NOMO-1 treated with dmso at 0.1 percent for 144 hours (cell line): ENCODE measurements around the gene ATXN2.

Experiments
- DNase-seq: peaks from one replicate; lab custom pipeline; 2025; ENCODE audit not compliant: unreplicated experiment; lab: John Stamatoyannopoulos, UW

The ATXN2 gene

DNA sequence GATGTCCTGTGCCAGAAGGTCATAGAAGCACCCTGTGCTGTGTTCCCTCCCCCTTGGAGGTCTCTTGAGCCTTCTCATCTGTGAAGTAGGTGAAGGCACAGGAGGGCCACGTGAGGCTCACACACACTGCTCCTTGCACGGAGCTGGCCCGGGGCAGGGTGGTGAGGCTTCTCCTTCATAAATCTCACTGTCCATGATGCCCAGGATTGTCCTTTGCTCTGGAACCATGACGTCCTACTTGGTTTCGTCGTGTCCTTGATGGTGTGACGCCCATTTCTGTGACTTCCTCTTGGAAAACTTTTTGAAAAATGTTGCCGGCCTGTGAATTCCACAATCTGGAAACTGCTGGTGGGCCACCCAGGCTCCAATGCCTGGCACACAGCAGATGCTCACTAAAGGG, 159.0 kb downstream of the ATXN2 start:
- no peak for DNase-seq

DNA sequence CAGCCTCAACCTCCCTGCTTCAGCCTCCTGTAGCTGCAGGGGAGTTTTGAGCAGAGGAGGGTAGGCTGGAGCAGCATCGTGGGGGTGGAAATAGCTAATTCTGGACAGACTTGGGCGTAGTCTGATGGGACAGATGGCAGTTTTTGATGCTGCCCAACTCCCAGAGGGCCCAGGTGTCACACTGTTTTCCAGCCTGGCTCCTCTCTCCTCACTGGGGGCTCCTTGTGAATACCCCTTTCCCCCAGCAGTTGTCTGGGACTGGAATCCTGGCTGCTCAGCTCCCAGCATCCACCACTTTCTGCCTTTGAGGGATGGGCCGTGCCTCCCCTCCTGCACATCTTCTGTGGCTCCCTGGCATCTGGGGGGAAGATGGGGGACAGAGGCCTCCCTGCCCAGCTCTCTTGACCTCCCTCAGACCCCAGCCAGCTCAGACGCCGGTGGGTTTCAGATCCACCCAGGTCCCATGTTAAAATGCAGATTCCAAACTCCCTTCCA, 159.4 kb downstream of the ATXN2 start:
- no peak for DNase-seq

DNA sequence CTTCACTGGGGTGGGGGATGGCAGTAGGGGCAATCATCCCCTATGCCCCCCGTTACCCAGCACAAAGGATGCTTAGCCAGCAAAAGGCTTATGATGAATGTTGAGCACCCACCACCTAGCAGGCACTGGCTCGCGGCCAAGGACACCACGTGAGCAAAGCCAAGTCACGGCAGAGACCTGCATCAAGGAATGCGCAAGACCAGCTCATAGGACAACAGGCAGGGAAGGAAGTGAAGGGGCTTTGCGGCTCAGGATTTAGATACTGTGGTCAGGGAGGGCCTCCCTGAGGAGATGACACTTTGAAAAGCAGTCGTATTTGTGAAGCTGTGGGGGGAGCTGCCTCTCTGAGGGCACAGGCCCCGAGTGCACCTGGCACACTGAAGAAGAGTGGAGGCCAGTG, 160.6 kb downstream of the ATXN2 start:
- DNase-seq: peak; percentile 75

DNA sequence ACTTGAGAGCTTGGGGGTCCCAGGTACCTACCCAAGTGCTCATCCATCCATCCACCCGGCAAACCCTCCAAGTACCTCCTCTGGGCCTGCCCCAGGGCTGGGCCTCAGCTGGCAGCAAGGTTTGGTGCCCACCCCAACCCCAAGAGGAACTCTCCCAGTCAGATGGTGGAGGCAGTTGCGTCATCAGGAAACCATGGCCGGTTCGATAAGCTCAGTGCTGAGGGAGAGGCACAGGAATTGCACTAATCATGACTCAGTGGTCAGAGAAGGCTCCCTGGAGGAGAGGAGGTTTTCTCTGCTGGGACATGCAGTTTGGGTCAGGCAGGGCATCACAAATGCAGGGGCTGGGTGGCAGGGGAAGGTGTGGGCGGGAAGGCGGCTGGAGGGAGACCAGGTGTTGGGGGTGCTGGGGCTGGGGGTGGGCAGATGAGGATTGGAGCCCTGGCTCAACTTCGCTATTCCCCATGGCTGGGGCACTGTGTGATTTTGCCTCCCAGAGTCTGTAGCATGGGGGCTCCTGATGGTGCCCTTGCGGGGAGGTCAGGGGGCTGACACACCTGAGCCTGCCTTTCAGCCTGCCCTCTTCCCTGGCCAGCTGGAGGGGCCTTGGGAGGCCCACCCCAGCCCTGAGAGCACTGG, 161.2 kb downstream of the ATXN2 start:
- peak; percentile 42 for DNase-seq

DNA sequence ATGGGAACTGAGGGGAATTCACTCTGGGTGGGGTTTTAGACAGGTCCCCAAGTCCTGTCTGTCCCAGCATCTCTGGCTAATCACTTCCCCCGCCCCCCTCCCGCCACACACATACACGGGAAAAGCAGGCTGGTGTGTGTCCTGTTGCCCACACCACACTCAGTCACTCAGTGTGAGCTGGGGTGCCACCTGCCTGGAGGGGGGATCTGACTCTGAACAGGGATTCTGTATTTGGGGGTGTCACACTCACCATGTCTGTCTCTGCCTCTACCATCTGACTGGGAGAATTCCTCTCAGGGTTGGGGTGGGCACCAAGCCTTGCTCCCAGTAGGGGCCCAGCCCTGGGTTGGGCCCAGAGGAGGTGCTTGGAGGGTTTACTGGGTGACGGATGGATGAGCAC, 162.3 kb downstream of the ATXN2 start:
- DNase-seq: no peak

DNA sequence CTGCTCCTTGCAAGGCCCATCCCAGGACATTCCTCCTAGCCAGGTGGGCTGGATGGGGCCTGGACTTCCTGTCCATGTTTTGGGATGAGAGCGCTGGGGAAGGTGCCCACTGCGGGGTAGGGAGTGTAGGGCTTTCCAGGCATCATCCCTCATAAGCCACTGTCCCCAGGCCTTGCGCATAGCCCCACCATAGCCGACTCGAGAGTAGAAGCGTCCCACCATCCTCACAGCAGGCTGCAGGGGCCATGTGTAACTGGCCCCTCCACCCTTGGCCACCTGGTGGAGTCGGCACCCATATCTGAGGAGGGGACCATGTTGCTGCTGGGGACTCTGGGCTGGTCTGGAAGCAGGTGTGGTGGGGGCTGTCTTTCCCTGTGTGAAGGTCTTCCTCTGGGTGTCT, 162.8 kb downstream of the ATXN2 start:
- no peak for DNase-seq

DNA sequence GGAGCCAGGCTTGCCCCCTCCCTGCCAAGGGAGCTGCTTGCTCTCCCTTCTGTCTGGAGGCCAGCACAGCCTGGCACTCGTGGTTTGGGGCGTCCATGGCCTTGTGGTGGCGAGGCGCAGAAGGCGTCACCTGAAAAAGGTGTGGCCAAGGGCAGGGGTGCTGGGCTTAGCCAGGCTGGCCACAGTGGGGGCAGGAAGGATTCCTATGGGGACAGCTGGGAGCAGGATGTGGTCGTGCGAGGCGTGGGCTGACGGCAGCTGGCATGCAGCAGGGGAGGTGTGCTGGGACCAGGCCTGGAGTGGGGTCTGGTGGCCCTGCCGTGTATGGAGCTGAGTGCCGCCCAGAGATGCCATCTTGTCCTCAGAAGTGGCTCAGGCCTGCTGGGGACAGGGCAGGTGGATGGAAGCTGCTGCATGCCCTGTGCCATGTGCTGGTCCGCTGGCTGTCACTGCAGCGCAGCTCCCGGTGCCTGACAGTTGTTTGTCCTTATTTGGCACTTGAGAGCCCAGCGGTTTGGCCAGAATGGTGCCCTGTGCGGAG, 163.4 kb downstream of the ATXN2 start:
- no peak for DNase-seq

DNA sequence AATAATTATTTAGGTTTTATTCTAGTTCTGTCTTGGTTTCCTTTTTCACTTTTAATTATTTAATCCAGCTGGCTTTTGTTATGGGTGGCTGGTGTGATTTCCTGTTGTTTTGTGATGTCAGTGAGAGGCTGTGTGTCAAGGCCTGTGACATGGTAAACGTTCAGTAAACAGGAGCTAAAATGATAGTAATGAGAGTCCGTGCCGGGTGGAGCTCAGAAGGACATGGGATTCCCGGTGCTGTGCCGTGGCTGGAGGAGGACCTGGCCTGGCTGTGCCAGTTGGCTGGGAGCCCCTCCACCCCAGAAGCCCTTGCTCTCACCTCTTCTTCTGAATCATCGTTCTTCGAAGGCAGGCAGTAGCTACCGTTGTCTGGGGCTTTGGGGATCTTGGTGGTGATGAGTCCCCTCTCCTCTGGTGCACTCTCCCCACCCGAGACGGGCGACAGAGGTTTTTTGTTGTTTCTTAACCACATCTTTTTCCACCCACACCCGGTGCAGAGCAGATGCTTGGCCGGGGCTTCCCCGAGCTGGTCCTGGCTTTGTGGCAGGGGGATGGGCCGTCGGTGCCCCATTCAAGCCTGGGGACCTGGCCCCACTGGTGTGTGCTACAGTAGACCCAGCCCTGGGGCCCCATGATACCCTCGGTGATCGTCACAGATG, 164.3 kb downstream of the ATXN2 start:
- DNase-seq: no peak

DNA sequence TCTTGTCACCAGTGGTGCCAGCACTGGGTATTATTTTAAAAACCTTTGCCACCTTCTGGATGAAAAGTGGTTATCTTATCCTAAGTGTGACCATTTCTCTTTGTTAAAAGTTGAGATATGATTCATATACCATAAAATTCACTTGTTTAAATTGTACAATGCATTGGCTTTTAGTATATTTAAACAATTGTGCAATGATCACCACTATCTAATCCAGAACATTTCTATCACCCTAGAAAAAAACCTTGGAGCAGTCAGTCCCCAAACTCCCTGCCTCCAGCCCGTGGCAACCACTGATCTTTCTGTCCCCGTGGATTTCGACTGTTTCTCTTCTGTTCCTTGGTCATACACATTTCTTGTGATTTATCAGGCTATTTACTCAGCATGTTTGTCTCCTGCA, 165.1 kb downstream of the ATXN2 start:
- no peak for DNase-seq

DNA sequence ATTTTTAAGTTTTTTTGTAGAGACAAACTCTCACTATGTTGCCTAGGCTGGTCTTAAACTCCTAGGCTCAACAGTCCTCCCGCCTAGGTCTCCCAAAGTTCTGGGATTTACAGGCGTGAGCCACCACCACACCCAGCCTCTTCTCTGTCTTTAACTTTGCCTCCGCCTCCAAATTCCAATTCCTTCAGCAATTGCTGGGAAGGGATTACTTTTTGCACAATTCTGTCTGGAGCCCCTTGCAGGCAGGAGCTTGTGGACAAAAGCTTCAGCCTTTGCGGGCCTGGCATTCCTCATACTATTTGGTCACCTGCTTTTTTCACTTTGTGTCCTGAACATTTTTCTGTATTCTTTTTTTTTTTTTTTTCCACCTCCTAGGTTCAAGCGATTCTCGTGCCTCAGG, 167.3 kb downstream of the ATXN2 start:
- no peak for DNase-seq

DNA sequence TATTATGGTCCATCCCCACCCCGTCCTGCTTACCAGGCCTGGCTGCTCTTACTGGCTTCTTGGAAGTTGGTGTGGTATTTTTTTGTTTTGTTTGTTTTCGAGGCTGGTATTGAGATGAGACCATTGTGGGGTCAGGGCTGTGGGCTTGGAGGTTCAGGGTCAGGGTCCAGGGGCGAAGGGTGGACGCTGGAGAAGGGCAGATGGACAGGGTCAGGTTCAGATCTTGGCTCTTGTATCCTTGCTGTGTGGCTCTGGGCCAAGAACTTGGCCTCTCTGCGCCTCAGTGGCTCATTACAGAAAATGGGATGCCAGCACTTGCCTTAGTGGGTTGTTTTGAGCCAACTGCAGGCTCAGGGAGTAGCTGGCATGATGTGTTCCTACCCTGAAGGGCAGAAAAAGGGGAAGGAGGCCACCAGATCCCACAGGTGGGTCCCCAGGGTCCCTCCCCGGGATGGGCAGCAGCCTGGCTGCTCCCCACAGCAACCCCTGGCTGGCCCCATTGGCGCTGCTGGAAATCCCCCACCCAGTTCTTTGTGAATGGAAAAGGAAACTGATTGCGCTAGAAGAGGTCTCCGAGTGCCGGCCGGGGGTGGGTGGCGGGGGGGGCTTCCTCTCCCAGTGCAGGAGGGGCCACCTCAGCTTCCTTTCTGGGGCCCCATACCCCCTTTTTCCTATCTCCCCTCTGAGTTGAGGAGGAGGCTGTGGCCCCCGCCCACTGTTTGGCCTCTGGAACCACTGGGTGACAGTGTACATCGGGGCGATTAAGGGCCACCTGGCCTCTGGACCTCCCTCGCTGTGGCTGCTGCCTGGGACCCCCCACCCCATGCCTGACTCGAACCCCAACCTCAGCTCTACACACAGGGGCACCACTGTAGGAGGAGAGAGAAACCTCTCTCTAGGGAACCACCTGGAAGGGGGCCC, 168.4 kb downstream of the ATXN2 start:
- no peak for DNase-seq

DNA sequence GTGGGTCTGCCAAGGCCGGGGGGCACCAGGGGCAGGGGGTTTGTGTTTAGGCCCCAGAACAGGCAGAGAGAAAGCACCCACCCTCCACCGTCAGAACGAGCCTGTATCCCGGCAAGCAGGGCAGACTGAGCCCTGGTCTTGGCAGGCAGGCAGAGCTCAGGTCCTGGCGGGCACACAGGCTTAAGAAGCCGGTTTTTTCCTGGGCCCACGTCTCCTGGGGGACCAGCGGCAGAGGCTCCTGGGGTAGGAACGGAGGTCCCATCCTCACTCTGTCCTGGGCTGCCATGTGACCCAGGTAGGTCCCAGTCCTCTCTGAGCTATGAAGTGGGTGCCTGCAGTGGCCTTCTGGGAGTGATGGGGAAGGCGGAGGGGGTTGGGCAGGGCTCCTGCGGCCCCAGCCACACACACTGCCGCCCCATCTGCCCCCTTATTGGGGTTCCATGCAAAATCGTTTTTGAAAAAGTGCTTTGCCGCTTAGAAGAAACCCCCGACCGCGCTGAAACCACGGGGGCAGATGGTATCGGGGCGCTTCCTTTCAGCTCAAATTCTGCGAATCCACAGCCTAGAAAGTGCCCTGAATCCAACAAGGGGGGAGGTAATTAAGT, 169.2 kb downstream of the ATXN2 start:
- no peak for DNase-seq

DNA sequence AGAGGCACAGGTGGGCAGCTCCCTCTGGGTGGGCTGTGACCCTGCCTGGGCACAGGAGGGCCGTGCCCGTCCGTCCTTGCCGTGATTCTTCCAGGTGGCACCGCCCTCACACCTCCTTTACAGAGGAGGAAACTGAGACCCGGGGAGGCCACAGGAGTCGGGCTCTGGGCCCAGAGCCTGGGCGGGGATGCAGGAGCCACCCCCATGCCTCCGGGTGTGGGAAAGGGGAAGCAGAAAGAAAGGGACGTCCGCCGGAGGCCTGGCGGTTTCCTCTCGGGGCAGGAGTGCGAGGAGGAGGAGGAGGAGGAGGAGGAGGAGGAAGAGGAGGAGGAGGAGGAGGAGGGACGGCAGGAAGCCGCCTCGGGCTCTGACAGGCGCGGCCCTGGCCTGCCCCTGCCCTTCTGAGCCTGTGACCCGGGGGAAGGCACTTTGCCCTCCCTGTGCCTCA, 170.4 kb downstream of the ATXN2 start:
- DNase-seq: peak; percentile 70

DNA sequence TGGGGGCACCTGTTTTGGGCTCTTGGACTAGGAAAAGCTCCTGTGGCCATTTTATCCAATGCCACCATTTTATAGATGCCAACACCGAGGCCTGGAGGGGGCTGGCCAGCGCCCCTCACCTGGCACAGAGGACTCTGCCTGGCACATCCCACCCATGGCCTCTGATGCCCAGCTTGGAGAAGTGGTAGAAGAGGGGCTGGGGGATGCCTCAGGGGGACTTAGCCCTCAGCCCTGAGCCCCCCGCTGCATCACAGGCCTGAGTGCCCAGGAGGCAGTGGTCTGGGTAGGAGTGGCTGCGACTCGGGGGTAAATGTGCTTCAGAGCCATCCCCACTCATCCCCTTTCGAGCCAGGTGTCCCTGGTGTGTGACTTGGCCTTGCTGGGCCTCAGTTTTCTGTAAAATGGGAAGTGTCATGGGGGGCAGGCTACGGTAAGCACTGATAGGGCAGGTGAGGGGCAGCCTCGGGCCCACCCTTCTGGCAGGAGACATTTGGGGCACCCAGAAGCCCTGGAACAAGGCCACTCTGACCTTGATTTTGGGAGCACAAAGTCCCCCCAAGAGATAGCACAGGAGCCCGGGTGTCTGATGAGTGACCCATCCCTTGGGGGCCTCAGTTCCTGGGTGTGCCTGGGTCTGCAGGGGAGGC, 170.9 kb downstream of the ATXN2 start:
- DNase-seq: no peak

DNA sequence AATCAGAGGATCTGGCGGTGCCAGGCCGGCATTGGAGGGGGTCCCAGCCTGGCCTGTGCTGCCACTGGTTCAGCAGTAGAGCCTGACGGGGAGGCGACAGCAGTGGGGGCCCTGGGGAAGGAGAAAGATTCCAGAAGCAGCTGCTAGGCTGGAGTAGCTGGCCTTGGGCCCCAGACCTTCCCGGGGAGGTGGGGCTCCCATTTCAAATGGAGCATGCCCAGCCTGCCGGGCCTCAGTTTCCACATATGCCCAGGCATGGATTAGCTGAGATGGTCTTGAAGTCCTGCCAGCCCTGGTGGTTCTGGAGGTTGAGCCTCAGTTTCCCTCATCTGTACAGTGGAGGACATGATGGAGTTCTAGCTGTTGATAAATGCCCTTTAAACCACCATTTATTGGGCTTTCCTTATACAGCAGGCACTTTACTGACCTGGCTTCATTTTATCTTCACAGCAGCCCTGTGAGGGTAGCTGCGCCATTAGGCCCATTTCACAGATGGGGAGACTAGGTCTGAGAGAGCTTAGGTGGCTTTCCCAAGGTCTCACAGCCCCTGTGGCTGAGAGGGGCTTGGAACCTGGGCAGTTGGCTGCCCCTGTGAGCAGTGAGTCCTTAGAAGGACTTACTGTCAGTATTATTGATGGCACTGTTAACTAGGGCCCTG, 171.6 kb downstream of the ATXN2 start:
- no peak for DNase-seq

DNA sequence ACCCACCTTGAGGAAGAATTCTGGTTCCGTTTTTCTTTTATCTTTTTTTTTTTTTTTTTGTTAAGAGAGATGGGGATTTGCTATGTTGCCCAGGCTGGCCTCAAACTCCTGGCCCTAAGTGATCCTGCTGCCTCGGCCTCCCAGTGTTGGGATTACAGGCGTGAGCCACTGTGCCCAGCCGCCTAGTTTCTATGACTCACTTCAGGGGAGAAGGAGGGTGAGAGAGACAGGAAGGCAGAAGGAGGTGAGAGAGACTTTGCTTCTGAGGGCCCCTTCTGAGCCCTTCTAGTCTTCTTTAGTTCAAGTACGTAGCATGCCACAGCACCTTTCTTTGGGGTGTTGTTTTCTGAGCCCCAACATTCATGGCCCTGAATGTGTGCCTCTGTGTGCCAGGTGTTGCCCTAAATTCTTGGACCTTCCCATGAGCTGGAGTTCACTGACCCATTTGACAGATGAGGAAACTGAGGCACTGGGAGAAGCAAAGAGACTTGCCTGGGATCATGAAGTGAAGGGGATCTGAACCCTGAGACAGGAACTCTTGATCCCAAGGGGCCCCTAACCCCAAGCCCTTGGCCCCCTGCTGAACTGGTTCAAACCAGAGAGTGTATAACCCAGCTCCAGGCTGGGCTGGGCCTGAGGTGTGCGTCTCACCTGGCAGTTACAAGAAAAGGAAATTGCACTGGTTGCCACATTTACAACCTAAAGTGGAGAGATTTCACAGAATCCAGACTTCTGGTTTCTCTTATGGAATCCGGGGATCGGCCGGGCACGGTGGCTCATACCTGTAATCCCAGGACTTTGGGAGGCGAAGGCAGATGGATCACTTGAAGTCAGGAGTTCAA, 172.6 kb downstream of the ATXN2 start:
- DNase-seq: no peak

DNA sequence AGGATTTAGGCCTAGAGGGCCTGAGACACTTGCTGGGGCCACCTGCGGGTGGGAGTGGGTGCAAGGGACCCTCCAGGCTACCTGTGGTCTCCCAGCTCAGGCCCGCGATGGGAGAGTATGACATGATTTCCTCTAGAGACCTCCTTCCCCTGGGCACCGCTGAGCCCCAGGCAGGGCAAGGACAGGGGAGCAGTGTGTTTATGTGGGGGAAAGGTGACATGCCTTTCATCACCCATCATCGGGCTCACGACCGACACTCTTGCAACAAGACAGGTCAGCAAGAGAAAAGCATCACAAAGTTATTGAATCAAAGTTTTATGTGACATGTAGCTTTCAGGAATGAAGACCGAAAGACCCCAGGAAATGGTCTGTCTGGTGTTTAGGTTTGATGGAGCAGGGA, 173.5 kb downstream of the ATXN2 start:
- DNase-seq: no peak

DNA sequence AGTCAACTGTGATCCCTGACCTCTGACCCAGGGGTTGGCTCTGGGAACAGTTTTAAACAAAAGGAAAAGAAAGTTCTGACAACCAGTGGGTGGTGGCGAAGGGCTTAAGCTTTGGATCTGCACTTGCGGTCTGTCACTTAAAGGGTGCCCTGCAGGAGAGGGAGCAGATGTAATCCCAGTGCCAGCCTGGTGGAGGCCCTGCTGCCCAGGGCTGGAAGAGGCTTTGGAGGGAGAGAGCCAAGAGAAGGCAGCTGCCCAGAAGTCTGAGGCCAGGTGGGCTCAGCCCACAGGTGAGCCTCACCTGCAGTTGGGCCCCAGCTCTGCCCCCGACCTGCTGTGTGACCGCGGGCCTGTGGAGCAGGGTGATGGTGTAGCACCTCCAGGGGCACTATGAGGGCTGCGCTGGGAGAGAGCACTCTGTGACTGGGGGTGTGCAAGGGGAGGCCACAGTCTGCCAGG, 174.3 kb downstream of the ATXN2 start:
- no peak for DNase-seq

DNA sequence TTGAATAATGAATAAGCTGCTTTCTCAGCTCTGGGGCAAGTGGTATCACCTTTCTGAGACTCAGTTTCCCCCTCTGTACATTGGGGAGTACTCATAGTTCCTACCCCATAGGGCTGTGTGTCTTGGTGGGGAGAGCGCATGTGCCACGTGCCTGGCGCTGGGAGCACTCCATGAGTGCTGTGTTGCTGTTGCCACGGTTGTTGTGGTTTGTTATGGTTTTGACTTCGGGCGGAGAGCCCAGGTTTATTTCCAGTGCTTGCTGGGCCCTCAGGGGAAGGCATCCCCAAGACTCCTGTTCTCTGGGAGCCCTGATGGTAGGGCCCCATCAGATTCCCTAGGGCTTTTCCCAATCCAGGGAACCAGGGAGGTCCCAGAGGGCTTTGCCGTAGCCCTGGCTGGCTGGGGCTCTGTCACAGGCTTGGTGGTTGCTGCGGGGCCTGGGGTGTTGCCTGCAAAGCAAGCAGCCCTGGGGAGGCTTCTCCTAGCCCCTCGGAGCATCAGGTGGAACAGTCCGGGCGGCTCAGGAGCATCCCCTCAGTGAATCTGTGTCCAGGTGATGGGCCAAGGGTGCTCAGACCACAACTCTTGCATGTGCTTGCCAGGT, 174.8 kb downstream of the ATXN2 start:
- DNase-seq: no peak
